ENCODE data around the gene SPC24.

DNA sequence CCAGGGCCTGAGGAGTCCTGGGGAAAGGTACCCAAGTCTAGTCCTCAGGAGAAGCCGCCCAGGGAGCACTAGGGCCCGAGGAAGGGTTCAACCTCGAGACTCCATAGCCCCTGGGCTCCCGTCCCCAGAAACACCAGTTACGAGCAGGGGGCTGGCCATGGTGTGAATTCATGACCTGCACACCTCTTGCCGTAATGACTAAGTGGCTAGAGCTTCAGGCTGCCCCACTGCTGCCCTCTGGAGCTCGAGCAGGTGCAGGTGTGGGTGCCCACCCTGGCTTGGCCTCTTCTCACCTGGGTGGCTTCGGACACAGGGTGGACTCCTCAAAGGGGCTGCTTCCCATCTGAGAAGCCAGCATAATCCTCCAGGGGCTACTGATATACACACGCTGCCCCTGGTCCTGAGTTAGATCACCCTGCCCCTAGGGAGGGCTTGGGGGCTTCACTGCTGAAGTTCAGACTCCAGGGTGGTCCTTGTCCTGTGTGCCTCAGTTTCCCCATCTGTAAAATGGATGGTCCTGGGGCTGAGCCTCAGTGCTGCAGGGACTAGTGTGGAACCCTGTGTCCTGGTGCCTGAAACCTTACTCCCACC, 13.6 kb downstream of the SPC24 start:
- TF ChIP-seq CTCF (IDR thresholded peaks at IDR 0.05; ENCODE audit: insufficient read depth, low read length, poor library complexity, severe bottlenecking), result no peak
- no peak for TF ChIP-seq EZH2phosphoT487 (conservative IDR thresholded peaks at IDR 0.05; ENCODE audit: low read length)
